CD4-positive, alpha-beta memory T cell (primary cell): ENCODE measurements around the gene SLC35G6. TPM values are rescaled to one million over a fixed set of nuclear protein-coding genes. Genes with fewer than 3 reads are reported as not detected.
A peak's percentile ranks its signal among the peaks of the same experiment; 100 is the strongest.

Experiments
- CTCF ChIA-PET: fragments of 350-600 bp; sonication (Branson Sonifier 250); formaldehyde crosslinking; loops from one replicate; lab custom pipeline; 2021; ENCODE audit warnings: inconsistent platforms; ENCODE audit not compliant: partially characterized antibody; lab: Charles Lee
- POLR2A ChIA-PET: fragments of 350-600 bp; sonication (Branson Sonifier 250); formaldehyde crosslinking; loops from one replicate; lab custom pipeline; 2021; ENCODE audit not compliant: partially characterized antibody; lab: Charles Lee
- DNase-seq, 5 donors: peaks; one replicate each; pipeline versions ENCODE4 v3.0.0 to v3.0.0-alpha.2; 2020 to 2022; ENCODE audit warnings: mixed read lengths in 1 of 5
- H3K27ac ChIP-seq: one replicate; pipeline ENCODE4 v1.7.0; 2013; ENCODE audit warnings: low read depth, low read length
- H3K27me3 ChIP-seq: 2 replicates; pipeline ENCODE4 v1.7.0; 2013; ENCODE audit warnings: mild to moderate bottlenecking, low read length, moderate library complexity; ENCODE audit not compliant: insufficient read depth
- H3K36me3 ChIP-seq: 2 replicates; pipeline ENCODE4 v1.7.0; 2013; ENCODE audit warnings: mild to moderate bottlenecking, low read length, moderate library complexity; ENCODE audit not compliant: insufficient read depth
- H3K4me1 ChIP-seq: 2 replicates; pipeline ENCODE4 v1.7.0; 2013; ENCODE audit warnings: mild to moderate bottlenecking, low read length, moderate library complexity; ENCODE audit not compliant: insufficient read depth
- H3K4me3 ChIP-seq, 2 donors: one replicate each; pipeline ENCODE4 v1.7.0; 2013; ENCODE audit warnings: low read length in 2 of 2, mild to moderate bottlenecking in 1 of 2
- H3K9me3 ChIP-seq, 2 donors: one replicate each; pipeline ENCODE4 v1.7.0; 2013; ENCODE audit warnings: low read length in 2 of 2, control low read depth in 1 of 2; ENCODE audit not compliant: control insufficient read depth in 1 of 2
- H3K27ac Mint-ChIP-seq, 7 donors: one replicate each; pipeline ENCODE4 v1.8.0; 2020 to 2021; ENCODE audit warnings: mixed read lengths in 7 of 7, mild to moderate bottlenecking in 6 of 7, inconsistent platforms in 3 of 7, moderate library complexity in 3 of 7
- H3K27me3 Mint-ChIP-seq, 2 donors: one replicate each; pipeline ENCODE4 v1.8.0; 2020 to 2021; ENCODE audit warnings: mixed read lengths in 2 of 2
- H3K36me3 Mint-ChIP-seq, 2 donors: one replicate each; pipeline ENCODE4 v1.8.0; 2020 to 2021; ENCODE audit warnings: mixed read lengths in 2 of 2, inconsistent platforms in 1 of 2, mild to moderate bottlenecking in 1 of 2
- H3K4me1 Mint-ChIP-seq, 4 donors: one replicate each; pipeline ENCODE4 v1.8.0; 2020 to 2021; ENCODE audit warnings: mixed read lengths in 4 of 4, mild to moderate bottlenecking in 1 of 4
- H3K4me3 Mint-ChIP-seq, 8 donors: one replicate each; pipeline ENCODE4 v1.8.0; 2020 to 2021; ENCODE audit warnings: mixed read lengths in 8 of 8, mild to moderate bottlenecking in 7 of 8, moderate library complexity in 6 of 8, inconsistent platforms in 3 of 8
- H3K9me3 Mint-ChIP-seq, 8 donors: one replicate each; pipeline ENCODE4 v1.8.0; 2020 to 2021; ENCODE audit warnings: mixed read lengths in 8 of 8, mild to moderate bottlenecking in 5 of 8, inconsistent platforms in 3 of 8, moderate library complexity in 1 of 8
- intact Hi-C: fragments of 100-400 bp; cut with micrococcal nuclease; formaldehyde crosslinking; loops from one replicate; pipeline ENCODE4 v1.15.1; 2023
- polyA plus RNA-seq, 2 donors: library from polyadenylated mRNA; unstranded; fragments of 300-500 nt; fragmentation: Illumina TruSeq; gene quantifications; one replicate each; pipeline ENCODE4 v1.2.3, GENCODE V29; 2021
- total RNA-seq, 2 experiments: library from RNA; stranded (reverse); gene quantifications; one replicate each; pipeline ENCODE4 v1.2.3, GENCODE V29; 2021

SLC35G6 gene
- total and polyA plus RNA-seq, 4 experiments from 2014 or later = not detected

- Mint-ChIP-seq H3K27me3 (no peaks in the 10 kb centered on the region), H3K36me3 (peaks cover 62 to 79% of the 10 kb centered on the region in 2 donors), H3K4me1 (peaks cover 18 to 26% (median 21%) of the 10 kb centered on the region in 4 donors), H3K9me3 (peaks cover 0 to 5% (median 0%) of the 10 kb centered on the region in 8 donors), H3K27ac (peak overlapping the region in 2 of 7 donors; percentile 30 to 70), H3K4me3 (no peak overlapping the region)
- ChIA-PET POLR2A (interaction anchor here (1.2 to 4.9 kb wide), 3 partner anchors 9 to 18 kb away, joined by 3 to 22 read pairs (median 8); partner anchors contain the start of genes POLR2A and ZBTB4), CTCF (interaction anchor here (1.3 to 2.3 kb wide), 3 partner anchors 9 to 25 kb away, joined by 3 to 8 read pairs (median 4); no protein-coding TSS in a partner anchor)
- Histone ChIP-seq H3K4me1 (peaks cover 11% of the 10 kb centered on the region), H3K27ac (no peak overlapping the region), H3K27me3 (no peaks in the 10 kb centered on the region), H3K4me3 (no peak overlapping the region), H3K9me3 (no peaks in the 10 kb centered on the region), H3K36me3 (peaks cover 74% of the 10 kb centered on the region)
- intact Hi-C loops = no loop called here
- DNase-seq = no peak
Observed at GRCh38 chr17:7497228-7497627, 16.0 kb downstream of the SLC35G6 start.

GRCh38 chr17:7497636-7498035 is 16.4 kb downstream of the SLC35G6 start:
- Histone ChIP-seq H3K36me3 (peaks cover 76% of the 10 kb centered on the region), H3K27ac (no peak overlapping the region), H3K4me1 (peaks cover 7% of the 10 kb centered on the region), H3K27me3 (no peaks in the 10 kb centered on the region), H3K4me3 (no peak overlapping the region), H3K9me3 (no peaks in the 10 kb centered on the region)
- Mint-ChIP-seq H3K36me3 (peaks cover 65 to 81% of the 10 kb centered on the region in 2 donors), H3K9me3 (peaks cover 0 to 5% (median 0%) of the 10 kb centered on the region in 8 donors), H3K4me1 (peaks cover 15 to 24% (median 20%) of the 10 kb centered on the region in 4 donors), H3K4me3 (no peak overlapping the region), H3K27me3 (no peaks in the 10 kb centered on the region), H3K27ac (peak overlapping the region in 1 of 7 donors; percentile 70)
- intact Hi-C loops = no loop called here
- ChIA-PET CTCF (interaction anchor here (1.0 to 2.3 kb wide), 4 partner anchors 9 to 25 kb away, joined by 3 to 8 read pairs (median 4); no protein-coding TSS in a partner anchor), POLR2A (interaction anchor here (1.2 to 4.9 kb wide), 3 partner anchors 10 to 18 kb away, joined by 3 to 22 read pairs (median 8); partner anchors contain the start of genes POLR2A and ZBTB4)
- no peak for DNase-seq

- Histone ChIP-seq H3K4me1 (no peaks in the 10 kb centered on the region), H3K27me3 (no peaks in the 10 kb centered on the region), H3K9me3 (no peaks in the 10 kb centered on the region), H3K36me3 (peaks cover 81% of the 10 kb centered on the region), H3K4me3 (no peak overlapping the region), H3K27ac (no peak overlapping the region)
- peaks cover 3 to 9% (median 5%) of the 10 kb centered on the region in 4 donors for H3K4me1 Mint-ChIP-seq
- no peak for DNase-seq
- peaks cover 0 to 1% (median 0%) of the 10 kb centered on the region in 8 donors for H3K9me3 Mint-ChIP-seq
- H3K4me3 Mint-ChIP-seq = peak overlapping the region in 1 of 8 donors; percentile 9
- CTCF ChIA-PET = interaction anchor here (0.7 to 2.3 kb wide), 2 partner anchors 16 to 53 kb away, joined by 4 to 8 read pairs; no protein-coding TSS in a partner anchor
- POLR2A ChIA-PET = interaction anchor here (1.2 to 4.9 kb wide), 2 partner anchors 14 to 23 kb away, joined by 4 to 22 read pairs; partner anchors contain the start of gene POLR2A
- H3K27ac Mint-ChIP-seq = peak overlapping the region in 2 of 7 donors; percentile 4 to 20
- no peaks in the 10 kb centered on the region for H3K27me3 Mint-ChIP-seq
- H3K36me3 Mint-ChIP-seq = peaks cover 71 to 83% of the 10 kb centered on the region in 2 donors
- intact Hi-C loops = no loop called here
Observed at GRCh38 chr17:7499161-7499560, 17.9 kb downstream of the SLC35G6 start.

DNA sequence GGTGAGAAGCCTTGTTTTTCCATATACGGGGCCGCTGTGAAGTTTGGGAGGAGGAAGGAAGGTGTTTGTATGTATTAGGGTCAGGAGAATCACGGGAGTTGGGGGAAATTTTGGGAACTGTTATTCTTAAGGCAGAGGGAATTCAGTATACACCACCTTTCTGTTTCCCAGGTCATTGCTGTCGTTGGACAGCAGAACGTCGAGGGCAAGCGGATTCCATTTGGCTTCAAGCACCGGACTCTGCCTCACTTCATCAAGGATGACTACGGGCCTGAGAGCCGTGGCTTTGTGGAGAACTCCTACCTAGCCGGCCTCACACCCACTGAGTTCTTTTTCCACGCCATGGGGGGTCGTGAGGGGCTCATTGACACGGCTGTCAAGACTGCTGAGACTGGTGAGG is 20.5 kb downstream of the SLC35G6 start:
- Histone ChIP-seq H3K4me1 (no peaks in the 10 kb centered on the region), H3K27ac (no peak overlapping the region), H3K36me3 (peaks cover 85% of the 10 kb centered on the region), H3K9me3 (no peaks in the 10 kb centered on the region), H3K4me3 (no peak overlapping the region), H3K27me3 (no peaks in the 10 kb centered on the region)
- ChIA-PET POLR2A (interaction anchor here (1.4 kb wide), 1 partner anchor 17 kb away, joined by 5 read pairs; the partner anchor contains the start of gene POLR2A), CTCF (interaction anchor here (4.5 kb wide), 1 partner anchor 66 kb away, joined by 22 read pairs; the partner anchor contains the start of gene TMEM102)
- H3K9me3 Mint-ChIP-seq = peaks cover 0 to 1% (median 0%) of the 10 kb centered on the region in 8 donors
- no peaks in the 10 kb centered on the region for H3K27me3 Mint-ChIP-seq
- intact Hi-C loops = no loop called here
- no peak for DNase-seq
- H3K36me3 Mint-ChIP-seq = peaks cover 58 to 84% of the 10 kb centered on the region in 2 donors
- H3K4me1 Mint-ChIP-seq = peaks cover 0 to 2% (median under 1%) of the 10 kb centered on the region in 4 donors
- H3K27ac Mint-ChIP-seq = peak overlapping the region in 1 of 7 donors; percentile 54
- H3K4me3 Mint-ChIP-seq = no peak overlapping the region

DNA sequence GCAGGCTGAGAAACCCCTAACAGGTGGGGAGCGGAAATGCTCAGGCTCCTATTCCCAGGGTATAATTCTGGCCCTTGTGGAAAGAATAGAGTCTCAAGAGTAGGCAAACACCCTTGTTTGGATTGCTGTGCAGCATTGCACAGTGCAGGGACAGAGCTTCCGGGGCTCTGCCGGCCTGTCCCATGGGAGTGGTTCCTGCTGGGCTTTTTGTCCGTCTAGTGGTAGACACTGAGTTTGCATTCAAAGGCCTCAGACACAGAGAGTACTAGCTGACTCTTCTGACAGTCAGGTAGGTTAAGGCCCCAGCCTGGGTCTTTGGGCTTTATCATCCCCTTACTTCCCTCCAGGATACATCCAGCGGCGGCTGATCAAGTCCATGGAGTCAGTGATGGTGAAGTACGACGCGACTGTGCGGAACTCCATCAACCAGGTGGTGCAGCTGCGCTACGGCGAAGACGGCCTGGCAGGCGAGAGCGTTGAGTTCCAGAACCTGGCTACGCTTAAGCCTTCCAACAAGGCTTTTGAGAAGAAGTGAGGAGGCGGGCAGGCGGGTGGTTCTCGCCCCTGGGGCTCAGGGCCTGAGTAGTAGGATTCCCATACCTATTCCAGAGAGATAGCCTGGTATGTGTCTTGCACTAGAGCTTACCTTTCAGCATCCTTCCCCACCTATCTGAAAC is 21.1 kb downstream of the SLC35G6 start:
- H3K9me3 Mint-ChIP-seq = peaks cover 0 to 1% (median 0%) of the 10 kb centered on the region in 8 donors
- Histone ChIP-seq H3K36me3 (peaks cover 79% of the 10 kb centered on the region), H3K27ac (no peak overlapping the region), H3K4me3 (no peak overlapping the region), H3K4me1 (no peaks in the 10 kb centered on the region), H3K27me3 (no peaks in the 10 kb centered on the region), H3K9me3 (no peaks in the 10 kb centered on the region)
- DNase-seq = no peak
- H3K27ac Mint-ChIP-seq = peak overlapping the region in 2 of 7 donors; percentile 50 to 57
- H3K4me3 Mint-ChIP-seq = no peak overlapping the region
- no peaks in the 10 kb centered on the region for H3K27me3 Mint-ChIP-seq
- POLR2A ChIA-PET = interaction anchor here (0.7 to 1.4 kb wide), 4 partner anchors 10 to 95 kb away, joined by 3 to 5 read pairs (median 4); partner anchors contain the start of genes NLGN2 and POLR2A
- intact Hi-C loops = no loop called here
- CTCF ChIA-PET = interaction anchor here (4.5 kb wide), 1 partner anchor 66 kb away, joined by 22 read pairs; the partner anchor contains the start of gene TMEM102
- H3K4me1 Mint-ChIP-seq = peaks cover 0 to 2% (median 0%) of the 10 kb centered on the region in 4 donors
- H3K36me3 Mint-ChIP-seq = peaks cover 52 to 80% of the 10 kb centered on the region in 2 donors

- Mint-ChIP-seq H3K36me3 (peaks cover 49 to 79% of the 10 kb centered on the region in 2 donors), H3K27ac (peak overlapping the region in 3 of 7 donors; percentile 46 to 80 (median 50)), H3K9me3 (peaks cover 0 to 1% (median 0%) of the 10 kb centered on the region in 8 donors), H3K4me1 (peaks cover 0 to 2% (median 0%) of the 10 kb centered on the region in 4 donors), H3K4me3 (no peak overlapping the region), H3K27me3 (no peaks in the 10 kb centered on the region)
- ChIA-PET CTCF (interaction anchor here (4.5 kb wide), 1 partner anchor 67 kb away, joined by 22 read pairs; the partner anchor contains the start of gene TMEM102), POLR2A (interaction anchor here (0.7 to 1.4 kb wide), 4 partner anchors 10 to 95 kb away, joined by 3 to 5 read pairs (median 4); partner anchors contain the start of genes NLGN2 and POLR2A)
- Histone ChIP-seq H3K27ac (no peak overlapping the region), H3K4me3 (no peak overlapping the region), H3K27me3 (no peaks in the 10 kb centered on the region), H3K36me3 (peaks cover 72% of the 10 kb centered on the region), H3K9me3 (no peaks in the 10 kb centered on the region), H3K4me1 (no peaks in the 10 kb centered on the region)
- intact Hi-C loops = loop anchor here (1.0 kb wide), 1 partner anchor 147 kb away; no protein-coding TSS in a partner anchor
- no peak for DNase-seq
Observed at GRCh38 chr17:7502987-7503386, 21.7 kb downstream of the SLC35G6 start.
